Trophoblast cell (in vitro differentiated cells and primary cell): Measurements from ENCODE around the gene FIBCD1.

ENCODE experiments used
- DNase-seq, 2 donors: peaks; one replicate each; pipeline ENCODE4 v3.0.0-alpha.2; 2016
- H2AFZ ChIP-seq: 2 replicates; pipeline ENCODE4 v1.6.1; 2013; ENCODE audit warnings: low read length, moderate library complexity, mild to moderate bottlenecking; ENCODE audit not compliant: insufficient read depth, poor library complexity
- H2AK5ac ChIP-seq: 2 replicates; pipeline ENCODE4 v1.6.1; 2013; ENCODE audit warnings: mild to moderate bottlenecking, low read length
- H2BK120ac ChIP-seq: 2 replicates; pipeline ENCODE4 v1.6.1; 2013; ENCODE audit warnings: low read length, mild to moderate bottlenecking, moderate library complexity; ENCODE audit not compliant: insufficient read depth, poor library complexity
- H2BK12ac ChIP-seq: 2 replicates; pipeline ENCODE4 v1.6.1; 2013; ENCODE audit warnings: mild to moderate bottlenecking, low read length, moderate library complexity
- H2BK5ac ChIP-seq: 2 replicates; pipeline ENCODE4 v1.6.1; 2013; ENCODE audit warnings: low read length, low read depth, moderate library complexity, mild to moderate bottlenecking; ENCODE audit not compliant: poor library complexity
- H3K14ac ChIP-seq: 2 replicates; pipeline ENCODE4 v1.6.1; 2013; ENCODE audit warnings: mild to moderate bottlenecking, low read length
- H3K18ac ChIP-seq: 2 replicates; pipeline ENCODE4 v1.6.1; 2013; ENCODE audit warnings: mild to moderate bottlenecking, low read length
- H3K23ac ChIP-seq: 2 replicates; pipeline ENCODE4 v1.6.1; 2013; ENCODE audit warnings: low read length
- H3K27ac ChIP-seq: 2 replicates; pipeline ENCODE4 v1.5.1; 2013; ENCODE audit warnings: low read depth, mild to moderate bottlenecking, inconsistent platforms, low read length, moderate library complexity
- H3K27me3 ChIP-seq: 2 replicates; pipeline ENCODE4 v1.6.1; 2013; ENCODE audit warnings: inconsistent platforms, mild to moderate bottlenecking, low read length, moderate library complexity; ENCODE audit not compliant: insufficient read depth
- H3K36me3 ChIP-seq, 2 experiments: 1 replicate in 1 of 2; 2 replicates in 1 of 2; pipeline ENCODE4 v1.6.1; 2013; ENCODE audit warnings: low read length in 2 of 2, mild to moderate bottlenecking in 2 of 2, moderate library complexity in 1 of 2; ENCODE audit not compliant: insufficient read depth in 2 of 2, control insufficient read depth in 1 of 2
- H3K4ac ChIP-seq: 2 replicates; pipeline ENCODE4 v1.6.1; 2013; ENCODE audit warnings: low read depth, mild to moderate bottlenecking, low read length, moderate library complexity
- H3K4me1 ChIP-seq, 2 experiments: 1 replicate in 1 of 2; 2 replicates in 1 of 2; pipeline ENCODE4 v1.6.1; 2013; ENCODE audit warnings: low read length in 2 of 2, mild to moderate bottlenecking in 2 of 2, moderate library complexity in 1 of 2; ENCODE audit not compliant: insufficient read depth in 2 of 2, control insufficient read depth in 1 of 2
- H3K4me2 ChIP-seq: 2 replicates; pipeline ENCODE4 v1.6.1; 2013; ENCODE audit warnings: inconsistent platforms, mild to moderate bottlenecking, low read length, moderate library complexity
- H3K4me3 ChIP-seq: 2 replicates; pipeline ENCODE4 v1.5.1; 2013; ENCODE audit warnings: mild to moderate bottlenecking, low read depth, low read length, inconsistent platforms
- H3K79me1 ChIP-seq: one replicate; pipeline ENCODE4 v1.6.1; 2013; ENCODE audit warnings: low read length
- H3K79me2 ChIP-seq: 2 replicates; pipeline ENCODE4 v1.6.1; 2013; ENCODE audit warnings: low read length, mild to moderate bottlenecking; ENCODE audit not compliant: control insufficient read depth, insufficient read depth, poor library complexity
- H3K9ac ChIP-seq: 2 replicates; pipeline ENCODE4 v1.6.1; 2013; ENCODE audit warnings: mild to moderate bottlenecking, low read length
- H3K9me3 ChIP-seq: 2 replicates; pipeline ENCODE4 v1.6.1; 2013; ENCODE audit warnings: low read depth, mild to moderate bottlenecking, control low read depth, inconsistent platforms, low read length; ENCODE audit not compliant: insufficient read depth
- H4K12ac ChIP-seq: 2 replicates; pipeline ENCODE4 v1.6.1; 2013; ENCODE audit warnings: low read depth, mild to moderate bottlenecking, low read length, moderate library complexity
- H4K8ac ChIP-seq: 2 replicates; pipeline ENCODE4 v1.6.1; 2013; ENCODE audit warnings: low read depth, mild to moderate bottlenecking, low read length, moderate library complexity
- H4K91ac ChIP-seq: one replicate; pipeline ENCODE4 v1.6.1; 2013; ENCODE audit warnings: low read depth, mild to moderate bottlenecking, low read length, moderate library complexity
- WGBS: extraction: QIAGEN DNeasy Blood & Tissue Kit; methylation state at CpG from one replicate; pipeline ENCODE4 v1.1.7; 2013; ENCODE audit warnings: missing lambda C conversion rate; ENCODE audit not compliant: insufficient read length, insufficient coverage; ENCODE audit errors: extremely low coverage; 5-methylcytosine and 5-hydroxymethylcytosine counted together

FIBCD1 gene

GRCh38 chr9:130906735-130907416 lies 32.2 kb downstream of the FIBCD1 start:
- Histone ChIP-seq H2BK5ac (no peak overlapping the region), H3K14ac (no peak overlapping the region), H3K27ac (no peak overlapping the region), H2BK12ac (no peak overlapping the region), H4K91ac (no peak overlapping the region), H3K4me3 (no peak overlapping the region), H3K4ac (no peak overlapping the region), H3K36me3 (no peaks in the 10 kb centered on the region), H2AK5ac (no peak overlapping the region), H4K8ac (no peak overlapping the region), H3K9me3 (peaks cover 5% of the 10 kb centered on the region), H3K18ac (no peak overlapping the region), H2AFZ (no peak overlapping the region), H2BK120ac (no peak overlapping the region), H3K4me2 (no peak overlapping the region), H3K79me1 (no peaks in the 10 kb centered on the region), H3K9ac (no peak overlapping the region), H3K4me1 (no peaks in the 10 kb centered on the region), H4K12ac (no peak overlapping the region), H3K27me3 (no peaks in the 10 kb centered on the region), H3K23ac (no peak overlapping the region), H3K79me2 (no peaks in the 10 kb centered on the region)
- no CpG with 5 or more reads among the region's 21 CpGs for WGBS
- DNase-seq: no peak

- no peaks in the 10 kb centered on the region for H3K9me3 ChIP-seq
- no peak overlapping the region for H2AFZ ChIP-seq
- H2BK120ac ChIP-seq: no peak overlapping the region
- H3K4me3 ChIP-seq: no peak overlapping the region
- no peaks in the 10 kb centered on the region for H3K27me3 ChIP-seq
- H3K4me2 ChIP-seq: no peak overlapping the region
- H3K23ac ChIP-seq: no peak overlapping the region
- H2BK5ac ChIP-seq: no peak overlapping the region
- no peak overlapping the region for H3K27ac ChIP-seq
- H4K12ac ChIP-seq: no peak overlapping the region
- no peak overlapping the region for H3K9ac ChIP-seq
- no peak overlapping the region for H3K14ac ChIP-seq
- H3K4me1 ChIP-seq: no peaks in the 10 kb centered on the region
- H2AK5ac ChIP-seq: no peak overlapping the region
- no peaks in the 10 kb centered on the region for H3K79me2 ChIP-seq
- H4K91ac ChIP-seq: no peak overlapping the region
- DNase-seq: no peak
- no peak overlapping the region for H4K8ac ChIP-seq
- H3K18ac ChIP-seq: no peak overlapping the region
- H2BK12ac ChIP-seq: no peak overlapping the region
- no peaks in the 10 kb centered on the region for H3K36me3 ChIP-seq
- no CpG with 5 or more reads among the region's 24 CpGs for WGBS
- H3K79me1 ChIP-seq: no peaks in the 10 kb centered on the region
- H3K4ac ChIP-seq: no peak overlapping the region
Observed at GRCh38 chr9:130905902-130906734, 32.9 kb downstream of the FIBCD1 start.

GRCh38 chr9:130905125-130905901 lies 33.7 kb downstream of the FIBCD1 start:
- H4K91ac ChIP-seq: no peak overlapping the region
- no peaks in the 10 kb centered on the region for H3K27me3 ChIP-seq
- no peaks in the 10 kb centered on the region for H3K36me3 ChIP-seq
- no peak overlapping the region for H2BK12ac ChIP-seq
- no peak overlapping the region for H3K18ac ChIP-seq
- H3K9me3 ChIP-seq: no peaks in the 10 kb centered on the region
- no peak overlapping the region for H2AFZ ChIP-seq
- no peak overlapping the region for H3K4ac ChIP-seq
- H3K4me1 ChIP-seq: no peaks in the 10 kb centered on the region
- DNase-seq: no peak
- no peak overlapping the region for H2AK5ac ChIP-seq
- H2BK120ac ChIP-seq: no peak overlapping the region
- H3K4me3 ChIP-seq: no peak overlapping the region
- H4K8ac ChIP-seq: no peak overlapping the region
- H3K4me2 ChIP-seq: no peak overlapping the region
- H3K79me2 ChIP-seq: no peaks in the 10 kb centered on the region
- no CpG with 5 or more reads among the region's 24 CpGs for WGBS
- H3K23ac ChIP-seq: no peak overlapping the region
- no peak overlapping the region for H4K12ac ChIP-seq
- no peak overlapping the region for H3K9ac ChIP-seq
- H3K79me1 ChIP-seq: no peaks in the 10 kb centered on the region
- H3K14ac ChIP-seq: no peak overlapping the region
- H2BK5ac ChIP-seq: no peak overlapping the region
- no peak overlapping the region for H3K27ac ChIP-seq

DNA sequence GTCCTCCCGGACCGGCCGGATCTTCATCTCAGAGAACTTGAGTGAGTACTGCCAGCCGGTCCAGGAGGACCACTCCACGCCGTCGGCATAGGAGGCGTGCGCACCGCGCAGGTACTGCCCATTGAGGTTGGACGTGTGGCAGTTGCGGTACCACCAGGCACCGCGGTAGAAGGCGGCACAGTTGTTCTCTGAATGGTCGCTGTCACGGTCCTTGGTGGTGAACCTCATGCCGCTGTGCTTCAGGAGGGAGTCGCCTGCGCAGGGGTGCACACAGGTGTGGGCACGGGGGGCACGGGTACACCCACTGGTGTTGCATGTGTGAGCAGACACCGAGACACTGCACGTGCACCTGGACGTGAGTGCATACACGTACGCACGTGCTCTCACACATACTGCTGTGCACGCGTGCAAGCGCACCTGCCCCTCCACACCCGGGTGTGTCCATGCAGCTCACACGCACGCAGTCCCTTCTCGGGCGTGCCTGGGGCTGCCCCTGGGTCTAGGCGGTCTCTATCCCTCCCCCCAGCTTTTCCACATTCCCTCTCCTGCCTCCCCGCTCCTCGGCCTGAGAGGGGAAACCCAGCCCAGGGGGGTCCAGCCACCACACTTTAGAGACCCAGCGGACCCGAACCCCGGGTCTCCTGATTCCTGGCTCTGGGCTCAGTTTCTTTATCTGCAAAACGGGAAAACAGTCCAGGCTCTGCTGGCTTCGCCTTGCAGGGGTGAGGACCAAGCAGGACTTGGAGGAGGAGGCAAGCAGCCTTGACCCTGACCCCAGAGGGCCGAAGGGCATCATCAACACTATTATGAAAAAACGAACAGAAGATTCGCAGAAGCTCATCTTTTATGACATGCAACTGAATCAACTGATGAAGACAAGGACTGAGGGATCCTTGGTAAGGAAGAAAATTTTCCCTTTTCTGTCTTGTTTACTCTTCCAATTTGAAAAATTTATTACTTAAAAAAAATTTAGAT lies 34.7 kb downstream of the FIBCD1 start:
- H3K4ac ChIP-seq: no peak overlapping the region
- H3K79me2 ChIP-seq: no peaks in the 10 kb centered on the region
- H2BK5ac ChIP-seq: no peak overlapping the region
- no peaks in the 10 kb centered on the region for H3K36me3 ChIP-seq
- H4K91ac ChIP-seq: no peak overlapping the region
- H3K27ac ChIP-seq: no peak overlapping the region
- H2BK12ac ChIP-seq: no peak overlapping the region
- no peak overlapping the region for H3K4me3 ChIP-seq
- no peaks in the 10 kb centered on the region for H3K27me3 ChIP-seq
- no peaks in the 10 kb centered on the region for H3K79me1 ChIP-seq
- H3K9ac ChIP-seq: no peak overlapping the region
- H3K4me1 ChIP-seq: no peaks in the 10 kb centered on the region
- H3K4me2 ChIP-seq: no peak overlapping the region
- no peak overlapping the region for H3K14ac ChIP-seq
- no CpG with 5 or more reads among the region's 48 CpGs for WGBS
- H3K18ac ChIP-seq: no peak overlapping the region
- no peak overlapping the region for H3K23ac ChIP-seq
- H4K8ac ChIP-seq: no peak overlapping the region
- H2AK5ac ChIP-seq: no peak overlapping the region
- no peak for DNase-seq
- H2AFZ ChIP-seq: no peak overlapping the region
- no peaks in the 10 kb centered on the region for H3K9me3 ChIP-seq
- no peak overlapping the region for H2BK120ac ChIP-seq
- H4K12ac ChIP-seq: no peak overlapping the region
